H9 (cell line): ENCODE results near the gene TNIK. TPM values are rescaled to one million over a fixed set of nuclear protein-coding genes. Genes with fewer than 3 reads are reported as not detected.

ENCODE experiments used
- DNase-seq: peaks from one replicate; pipeline ENCODE4 v3.0.0-alpha.2; 2017
- H2AFZ ChIP-seq: one replicate; pipeline ENCODE4 v1.6.1; 2013; ENCODE audit warnings: mild to moderate bottlenecking, low read length, control low read depth, moderate library complexity
- H2AK5ac ChIP-seq: 2 replicates; pipeline ENCODE4 v1.6.1; 2013; ENCODE audit warnings: low read length, control low read depth, mixed read lengths; ENCODE audit not compliant: insufficient read length
- H2BK120ac ChIP-seq: one replicate; pipeline ENCODE4 v1.6.1; 2013; ENCODE audit warnings: low read depth, mild to moderate bottlenecking, low read length, control low read depth, inconsistent platforms; ENCODE audit not compliant: poor library complexity, severe bottlenecking
- H2BK12ac ChIP-seq: 2 replicates; pipeline ENCODE4 v1.6.1; 2013; ENCODE audit warnings: low read length, control low read depth, mixed read lengths, low read depth; ENCODE audit not compliant: insufficient read length
- H2BK15ac ChIP-seq: 2 replicates; pipeline ENCODE4 v1.6.1; 2013; ENCODE audit warnings: low read depth, low read length, control low read depth
- H2BK20ac ChIP-seq: one replicate; pipeline ENCODE4 v1.6.1; 2013; ENCODE audit warnings: low read depth, mild to moderate bottlenecking, low read length, control low read depth, inconsistent platforms; ENCODE audit not compliant: poor library complexity, severe bottlenecking
- H2BK5ac ChIP-seq: 2 replicates; pipeline ENCODE4 v1.6.1; 2013; ENCODE audit warnings: low read length, control low read depth, mixed read lengths; ENCODE audit not compliant: insufficient read length
- H3K14ac ChIP-seq: 2 replicates; pipeline ENCODE4 v1.6.1; 2013; ENCODE audit warnings: low read length, control low read depth; ENCODE audit not compliant: insufficient read depth
- H3K18ac ChIP-seq: 2 replicates; pipeline ENCODE4 v1.6.1; 2013; ENCODE audit warnings: low read depth, mild to moderate bottlenecking, mixed read lengths, low read length, control low read depth; ENCODE audit not compliant: insufficient read length
- H3K23ac ChIP-seq: 2 replicates; pipeline ENCODE4 v1.6.1; 2013; ENCODE audit warnings: low read length, control low read depth, mixed read lengths, low read depth; ENCODE audit not compliant: insufficient read length
- H3K23me2 ChIP-seq: 2 replicates; pipeline ENCODE4 v1.6.1; 2013; ENCODE audit warnings: low read depth, mild to moderate bottlenecking, mixed read lengths, low read length, control low read depth; ENCODE audit not compliant: insufficient read length, poor library complexity, severe bottlenecking
- H3K27ac ChIP-seq: 2 replicates; pipeline ENCODE4 v1.5.1; 2013; ENCODE audit warnings: low read length, control low read depth, mixed read lengths, low read depth; ENCODE audit not compliant: insufficient read length
- H3K27me3 ChIP-seq: 2 replicates; pipeline ENCODE4 v1.6.1; 2013; ENCODE audit warnings: low read length, control low read depth, inconsistent platforms; ENCODE audit not compliant: insufficient read depth
- H3K4ac ChIP-seq: 2 replicates; pipeline ENCODE4 v1.6.1; 2013; ENCODE audit warnings: low read depth, mild to moderate bottlenecking, control low read depth, inconsistent platforms, low read length, moderate library complexity
- H3K4me1 ChIP-seq: 2 replicates; pipeline ENCODE4 v1.6.1; 2013; ENCODE audit warnings: low read length, control low read depth, inconsistent platforms; ENCODE audit not compliant: insufficient read depth
- H3K4me2 ChIP-seq: 2 replicates; pipeline ENCODE4 v1.6.1; 2013; ENCODE audit warnings: low read length, control low read depth, mixed read lengths; ENCODE audit not compliant: insufficient read length, insufficient read depth
- H3K56ac ChIP-seq: 2 replicates; pipeline ENCODE4 v1.6.1; 2013; ENCODE audit warnings: low read depth, mild to moderate bottlenecking, mixed read lengths, low read length, control low read depth; ENCODE audit not compliant: insufficient read length
- H3K79me1 ChIP-seq: 2 replicates; pipeline ENCODE4 v1.6.1; 2013; ENCODE audit warnings: low read depth, mild to moderate bottlenecking, moderate library complexity, low read length, control low read depth, inconsistent platforms; ENCODE audit not compliant: insufficient read depth, poor library complexity, severe bottlenecking
- H3K79me2 ChIP-seq: 2 replicates; pipeline ENCODE4 v1.6.1; 2013; ENCODE audit warnings: low read length, control low read depth, inconsistent platforms; ENCODE audit not compliant: insufficient read depth
- H3K9ac ChIP-seq: 2 replicates; pipeline ENCODE4 v1.6.1; 2013; ENCODE audit warnings: low read length, control low read depth, mixed read lengths; ENCODE audit not compliant: insufficient read length; ENCODE audit errors: extremely low read depth
- H3K9me3 ChIP-seq: one replicate; pipeline ENCODE4 v1.6.1; 2013; ENCODE audit warnings: low read depth, low read length, inconsistent platforms; ENCODE audit not compliant: control insufficient read depth
- H3T11ph ChIP-seq: one replicate; pipeline ENCODE4 v1.6.1; 2013; ENCODE audit warnings: mild to moderate bottlenecking, low read length, control low read depth, inconsistent platforms
- H4K20me1 ChIP-seq: one replicate; pipeline ENCODE4 v1.6.1; 2013; ENCODE audit not compliant: control insufficient read depth, insufficient read length, insufficient read depth
- H4K5ac ChIP-seq: 2 replicates; pipeline ENCODE4 v1.6.1; 2013; ENCODE audit warnings: low read depth, mild to moderate bottlenecking, mixed read lengths, low read length, control low read depth; ENCODE audit not compliant: insufficient read length
- H4K8ac ChIP-seq: replicated peaks from 2 replicates; pipeline ENCODE4 v1.6.1; 2013; ENCODE audit warnings: low read length, control low read depth, mixed read lengths, low read depth; ENCODE audit not compliant: insufficient read length
- H4K91ac ChIP-seq: 2 replicates; pipeline ENCODE4 v1.6.1; 2013; ENCODE audit warnings: low read depth, mild to moderate bottlenecking, moderate library complexity, mixed read lengths, low read length, control low read depth; ENCODE audit not compliant: insufficient read length
- H3K27ac Mint-ChIP-seq, 3 experiments: 2 replicates in 2 of 3; 3 replicates in 1 of 3; pipeline ENCODE4 v1.8.0; 2020 to 2021; ENCODE audit warnings: mixed read lengths in 3 of 3, mild to moderate bottlenecking in 1 of 3, moderate library complexity in 1 of 3
- H3K27me3 Mint-ChIP-seq: 2 replicates; pipeline ENCODE4 v1.8.0; 2021; ENCODE audit warnings: low read depth, mild to moderate bottlenecking, moderate library complexity, mixed read lengths
- H3K36me3 Mint-ChIP-seq, 3 experiments: 2 replicates in 2 of 3; 3 replicates in 1 of 3; pipeline ENCODE4 v1.8.0; 2020 to 2021; ENCODE audit warnings: low read depth in 3 of 3, mixed read lengths in 3 of 3; ENCODE audit not compliant: insufficient read depth in 1 of 3
- H3K4me1 Mint-ChIP-seq, 2 experiments: 2 replicates each; pipeline ENCODE4 v1.8.0; 2020; ENCODE audit warnings: mixed read lengths in 2 of 2
- H3K4me3 Mint-ChIP-seq, 2 experiments: 2 replicates in 1 of 2; 3 replicates in 1 of 2; pipeline ENCODE4 v1.8.0; 2020 to 2021; ENCODE audit warnings: mild to moderate bottlenecking in 2 of 2, mixed read lengths in 2 of 2, moderate library complexity in 1 of 2
- H3K9me3 Mint-ChIP-seq, 2 experiments: 2 replicates in 1 of 2; 3 replicates in 1 of 2; pipeline ENCODE4 v1.8.0; 2020; ENCODE audit warnings: mild to moderate bottlenecking in 2 of 2, mixed read lengths in 2 of 2, moderate library complexity in 1 of 2
- total RNA-seq: library from RNA; stranded (reverse); gene quantifications from 2 replicates; pipeline ENCODE4 v1.2.1, GENCODE V29; 2021
- TF ChIP-seq, protein P1 (sequence below): fragments of 200-600 bp; sonication (generic); conservative IDR thresholded peaks from 3 replicates; pipeline ENCODE4 v1.8.0; 2021; ENCODE audit warnings: antibody characterized with exemption, mild to moderate bottlenecking

Gene TNIK
- total RNA-seq, 1 experiment from 2014 or later, result 15.9 TPM

DNA sequence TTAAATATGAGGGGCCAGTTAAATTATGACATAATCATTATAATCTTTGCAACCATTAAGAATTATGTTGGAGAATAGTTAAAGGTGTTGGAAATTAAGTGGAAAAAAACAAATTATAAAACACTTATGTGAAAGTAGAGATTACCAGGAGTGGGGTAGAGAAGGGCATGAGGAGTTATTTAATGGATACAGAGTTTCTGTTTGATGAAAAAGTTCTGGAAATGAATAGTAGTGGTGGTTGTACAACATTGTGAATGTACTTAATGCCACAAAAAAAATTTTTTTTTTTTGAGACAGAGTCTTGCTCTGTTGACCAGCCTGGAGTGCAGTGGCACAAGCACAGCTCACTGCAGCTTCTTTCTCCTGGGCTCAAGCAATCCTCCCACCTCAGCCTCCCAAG is 25.1 kb upstream of the TNIK start:
- no peak overlapping the region for H4K91ac ChIP-seq
- no peaks in the 10 kb centered on the region for H3K79me1 ChIP-seq
- H3K14ac ChIP-seq, result no peak overlapping the region
- Mint-ChIP-seq H3K4me3 (no peak overlapping the region), H3K9me3 (no peaks in the 10 kb centered on the region), H3K4me1 (no peaks in the 10 kb centered on the region), H3K36me3 (no peaks in the 10 kb centered on the region), H3K27me3 (no peaks in the 10 kb centered on the region), H3K27ac (no peak overlapping the region)
- H3K4me1 ChIP-seq, result no peaks in the 10 kb centered on the region
- no peak overlapping the region for H4K5ac ChIP-seq
- H2AFZ ChIP-seq, result no peak overlapping the region
- no peak overlapping the region for H3K27ac ChIP-seq
- no peak overlapping the region for H3K18ac ChIP-seq
- no peak overlapping the region for H3K9ac ChIP-seq
- H4K20me1 ChIP-seq, result no peaks in the 10 kb centered on the region
- H3T11ph ChIP-seq, result no peak overlapping the region
- H4K8ac ChIP-seq, result no peak overlapping the region
- H2BK15ac ChIP-seq, result no peak overlapping the region
- H3K4ac ChIP-seq, result no peak overlapping the region
- no peak overlapping the region for H3K56ac ChIP-seq
- H3K9me3 ChIP-seq, result no peaks in the 10 kb centered on the region
- H2BK20ac ChIP-seq, result no peak overlapping the region
- TF ChIP-seq, protein P1, sequence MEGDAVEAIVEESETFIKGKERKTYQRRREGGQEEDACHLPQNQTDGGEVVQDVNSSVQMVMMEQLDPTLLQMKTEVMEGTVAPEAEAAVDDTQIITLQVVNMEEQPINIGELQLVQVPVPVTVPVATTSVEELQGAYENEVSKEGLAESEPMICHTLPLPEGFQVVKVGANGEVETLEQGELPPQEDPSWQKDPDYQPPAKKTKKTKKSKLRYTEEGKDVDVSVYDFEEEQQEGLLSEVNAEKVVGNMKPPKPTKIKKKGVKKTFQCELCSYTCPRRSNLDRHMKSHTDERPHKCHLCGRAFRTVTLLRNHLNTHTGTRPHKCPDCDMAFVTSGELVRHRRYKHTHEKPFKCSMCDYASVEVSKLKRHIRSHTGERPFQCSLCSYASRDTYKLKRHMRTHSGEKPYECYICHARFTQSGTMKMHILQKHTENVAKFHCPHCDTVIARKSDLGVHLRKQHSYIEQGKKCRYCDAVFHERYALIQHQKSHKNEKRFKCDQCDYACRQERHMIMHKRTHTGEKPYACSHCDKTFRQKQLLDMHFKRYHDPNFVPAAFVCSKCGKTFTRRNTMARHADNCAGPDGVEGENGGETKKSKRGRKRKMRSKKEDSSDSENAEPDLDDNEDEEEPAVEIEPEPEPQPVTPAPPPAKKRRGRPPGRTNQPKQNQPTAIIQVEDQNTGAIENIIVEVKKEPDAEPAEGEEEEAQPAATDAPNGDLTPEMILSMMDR, result no peak
- H3K27me3 ChIP-seq, result no peaks in the 10 kb centered on the region
- no peaks in the 10 kb centered on the region for H3K23me2 ChIP-seq
- H3K23ac ChIP-seq, result no peak overlapping the region
- no peaks in the 10 kb centered on the region for H3K79me2 ChIP-seq
- no peak for DNase-seq
- H2AK5ac ChIP-seq, result no peak overlapping the region
- H2BK5ac ChIP-seq, result no peak overlapping the region
- no peak overlapping the region for H2BK12ac ChIP-seq
- H3K4me2 ChIP-seq, result no peak overlapping the region
- no peak overlapping the region for H2BK120ac ChIP-seq
